ENCODE data around the gene JAG1. TPM values are rescaled to one million over a fixed set of nuclear protein-coding genes. Genes with fewer than 3 reads are reported as not detected.
A peak's percentile ranks its signal among the peaks of the same experiment; 100 is the strongest.

Gene JAG1
- total RNA-seq, 1 donor from 2014 or later: 227 TPM

- no peak for DNase-seq (ENCODE audit: low read depth in 2 of 2)
Observed at GRCh38 chr20:10699941-10700340, 26.1 kb upstream of the JAG1 start.

GRCh38 chr20:10699489-10699888 lies 25.7 kb upstream of the JAG1 start:
- DNase-seq (ENCODE audit: low read depth in 2 of 2): no peak

GRCh38 chr20:10696650-10697049 lies 22.9 kb upstream of the JAG1 start:
- no peak for DNase-seq (ENCODE audit: low read depth in 2 of 2)

GRCh38 chr20:10689385-10689784 lies 15.6 kb upstream of the JAG1 start:
- no peak for DNase-seq (ENCODE audit: low read depth in 2 of 2)

- no peak for DNase-seq (ENCODE audit: low read depth in 2 of 2)
Observed at GRCh38 chr20:10687895-10688294, 14.1 kb upstream of the JAG1 start.

GRCh38 chr20:10686356-10687133 lies 12.7 kb upstream of the JAG1 start:
- no peak for DNase-seq (ENCODE audit: low read depth in 2 of 2)

GRCh38 chr20:10683537-10683936 lies 9.7 kb upstream of the JAG1 start:
- no peak for DNase-seq (ENCODE audit: low read depth in 2 of 2)

- DNase-seq (ENCODE audit: low read depth in 2 of 2): no peak
Observed at GRCh38 chr20:10682939-10683338, 9.1 kb upstream of the JAG1 start.

GRCh38 chr20:10681494-10681893 lies 7.7 kb upstream of the JAG1 start:
- no peak for DNase-seq (ENCODE audit: low read depth in 2 of 2)

- no peak for DNase-seq (ENCODE audit: low read depth in 2 of 2)
Observed at GRCh38 chr20:10680571-10680970, 6.8 kb upstream of the JAG1 start.

- DNase-seq (ENCODE audit: low read depth in 2 of 2): peak in 1 of 2 donors; percentile 62
Observed at GRCh38 chr20:10679269-10679668, 5.5 kb upstream of the JAG1 start.

- DNase-seq (ENCODE audit: low read depth in 2 of 2): no peak
Observed at GRCh38 chr20:10676518-10676917, 2.7 kb upstream of the JAG1 start.

GRCh38 chr20:10675450-10675848 lies 1.6 kb upstream of the JAG1 start:
- no peak for DNase-seq (ENCODE audit: low read depth in 2 of 2)

GRCh38 chr20:10674684-10675449 lies 1.1 kb upstream of the JAG1 start:
- peak; percentile 85 to 92 for DNase-seq (ENCODE audit: low read depth in 2 of 2)

- peak in 1 of 2 donors; percentile 52 for DNase-seq (ENCODE audit: low read depth in 2 of 2)
Observed at GRCh38 chr20:10673176-10673841, 490 bp downstream of the JAG1 start.

GRCh38 chr20:10672624-10673127 lies 1.1 kb downstream of the JAG1 start:
- peak; percentile 52 to 69 for DNase-seq (ENCODE audit: low read depth in 2 of 2)

GRCh38 chr20:10671919-10672623 lies 1.7 kb downstream of the JAG1 start:
- DNase-seq (ENCODE audit: low read depth in 2 of 2): peak in 1 of 2 donors; percentile 57

GRCh38 chr20:10671221-10671918 lies 2.4 kb downstream of the JAG1 start:
- DNase-seq (ENCODE audit: low read depth in 2 of 2): peak; percentile 84 to 95

- peak; percentile 55 to 61 for DNase-seq (ENCODE audit: low read depth in 2 of 2)
Observed at GRCh38 chr20:10670501-10671220, 3.1 kb downstream of the JAG1 start.

- DNase-seq (ENCODE audit: low read depth in 2 of 2): peak in 1 of 2 donors; percentile 52
Observed at GRCh38 chr20:10669843-10670446, 3.9 kb downstream of the JAG1 start.

Data from lung microvascular endothelial cell (primary cell).